Right lobe of liver (tissue), 6 donors: ENCODE results near the gene RPS27L. TPM values are rescaled to one million over a fixed set of nuclear protein-coding genes. Genes with fewer than 3 reads are reported as not detected.
A peak's percentile ranks its signal among the peaks of the same experiment; 100 is the strongest.

Experiments
- ATAC-seq, 4 donors: fragments of 200-7000 bp; cut with Tn5 transposase; one replicate each; pipeline ENCODE4 v1.9.1; 2020; ENCODE audit warnings: mild to moderate bottlenecking in 4 of 4, moderate library complexity in 4 of 4
- DNase-seq, 3 donors: peaks; one replicate each; pipeline ENCODE4 v3.0.0-alpha.2; 2020
- H3K27ac ChIP-seq, 3 donors: fragments of 200-600 bp; one replicate each; pipeline ENCODE4 v1.8.0; 2022
- H3K27me3 ChIP-seq, 2 donors: fragments of 200-600 bp; one replicate each; pipeline ENCODE4 v1.8.0; 2022
- H3K36me3 ChIP-seq, 4 donors: fragments of 200-600 bp; sonication (generic) in 1 of 4; one replicate each; pipeline versions ENCODE4 v1.5.1 to v1.8.0; 2017 to 2022; ENCODE audit warnings: control low read depth in 1 of 4
- H3K4me1 ChIP-seq, 4 donors: fragments of 200-600 bp; sonication (generic) in 1 of 4; one replicate each; pipeline versions ENCODE4 v1.5.1 to v1.8.0; 2017 to 2022; ENCODE audit warnings: control low read depth in 1 of 4
- H3K4me3 ChIP-seq, 3 donors: fragments of 200-600 bp; one replicate each; pipeline ENCODE4 v1.8.0; 2022
- H3K9me3 ChIP-seq, 4 donors: fragments of 200-600 bp; sonication (generic) in 1 of 4; one replicate each; pipeline versions ENCODE4 v1.5.1 to v1.8.0; 2017 to 2022; ENCODE audit warnings: control low read depth in 1 of 4
- CTCF ChIP-seq, 4 donors: fragments of 200-600 bp in 3 of 4; fragments of 450-650 bp in 1 of 4; IDR thresholded peaks; one replicate each; pipeline versions ENCODE4 v1.5.1 to v1.8.0; 2016 to 2022; ENCODE audit warnings: antibody characterized with exemption in 4 of 4, mild to moderate bottlenecking in 2 of 4
- POLR2A ChIP-seq: fragments of 450-650 bp; IDR thresholded peaks from one replicate; pipeline ENCODE4 v1.6.1; 2017; ENCODE audit warnings: antibody characterized with exemption, mild to moderate bottlenecking
- WGBS: methylation state at CpG from one replicate; pipeline ENCODE4 v1.1.6; 2018; ENCODE audit warnings: low coverage, low lambda C conversion rate; ENCODE audit not compliant: insufficient coverage; ENCODE audit errors: missing lambda C conversion rate; 5-methylcytosine and 5-hydroxymethylcytosine counted together
- intact Hi-C, 2 donors: fragments of 100-400 bp; cut with DNase I; formaldehyde crosslinking; loops; one replicate each; pipeline versions ENCODE4 v1.11.2 to v1.14.1; 2022
- total RNA-seq, 6 experiments: library from RNA; depleted of rRNA in 2 of 6; stranded (reverse); fragments of >200 nt in 2 of 6; fragmentation: NEBNext Ultra II Directional in 3 of 6; extraction: Animal tissue kit (Norgen Biotek cat#: 25700) in 3 of 6; gene quantifications; one replicate each; pipeline versions ENCODE4 v1.1.0 to v1.2.4, GENCODE V29; 2016 to 2023
- donor health status: DM: no; HTN: yes; CAD: no.
- donor health status: DM: no; HTN: no; CAD: no.
- donor health status: DM: no; HTN: no; CAD: no.
- donor health status: DM: no; HTN: yes; CAD: no.
- donor health status: DM: no; HTN: yes; CAD: no.

Gene RPS27L
- total RNA-seq, 6 experiments from 2014 or later, result 63.9 to 115 (median 99.8) TPM

GRCh38 chr15:63172851-63173451, 15.7 kb upstream of the RPS27L start:
- ATAC-seq (no peak), DNase-seq (no peak)
- no peak overlapping the region for H3K4me3 ChIP-seq
- no peak overlapping the region for H3K27ac ChIP-seq
- no peak for TF ChIP-seq POLR2A
- TF ChIP-seq CTCF (IDR thresholded peaks at IDR 0.05), result no peak
- no peaks in the 10 kb centered on the region for H3K27me3 ChIP-seq
- no peaks in the 10 kb centered on the region for H3K4me1 ChIP-seq
- WGBS, result 90% methylated on average over 2 of the region's 3 CpGs
- no peaks in the 10 kb centered on the region for H3K9me3 ChIP-seq
- H3K36me3 ChIP-seq, result no peaks in the 10 kb centered on the region
- intact Hi-C loops, result no loop called here

- Histone ChIP-seq H3K27ac (no peak overlapping the region), H3K4me1 (no peaks in the 10 kb centered on the region), H3K27me3 (no peaks in the 10 kb centered on the region), H3K4me3 (no peak overlapping the region), H3K9me3 (no peaks in the 10 kb centered on the region), H3K36me3 (no peaks in the 10 kb centered on the region)
- intact Hi-C loops, result no loop called here
- WGBS, result 94% methylated on average over 4 of the region's 5 CpGs
- no peak for ATAC-seq
- TF ChIP-seq POLR2A (no peak), CTCF (IDR thresholded peaks at IDR 0.05) (no peak)
- DNase-seq, result no peak
Measured at GRCh38 chr15:63172376-63172775, 15.1 kb upstream of the RPS27L start.

- no peak for ATAC-seq
- Histone ChIP-seq H3K27me3 (no peaks in the 10 kb centered on the region), H3K4me1 (no peaks in the 10 kb centered on the region), H3K9me3 (no peaks in the 10 kb centered on the region), H3K36me3 (no peaks in the 10 kb centered on the region), H3K4me3 (no peak overlapping the region), H3K27ac (no peak overlapping the region)
- WGBS, result no CpG with 5 or more reads among the region's 2 CpGs
- TF ChIP-seq CTCF (IDR thresholded peaks at IDR 0.05) (no peak), POLR2A (no peak)
- DNase-seq, result no peak
- intact Hi-C loops, result no loop called here
Measured at GRCh38 chr15:63169788-63170187, 12.5 kb upstream of the RPS27L start.

- peak in 2 of 4 donors; percentile 44 to 65 for ATAC-seq
- DNase-seq, result no peak
- Histone ChIP-seq H3K27ac (no peak overlapping the region), H3K9me3 (no peaks in the 10 kb centered on the region), H3K4me3 (no peak overlapping the region), H3K36me3 (no peaks in the 10 kb centered on the region), H3K27me3 (no peaks in the 10 kb centered on the region), H3K4me1 (no peaks in the 10 kb centered on the region)
- intact Hi-C loops, result no loop called here
- WGBS, result 100% methylated on average over 2 of the region's 2 CpGs
- TF ChIP-seq POLR2A (no peak), CTCF (IDR thresholded peaks at IDR 0.05) (peak; percentile 9 to 23 (median 17))
Measured at GRCh38 chr15:63166219-63166618, 8.9 kb upstream of the RPS27L start.
